WERI-Rb-1 (cell line): Measurements from ENCODE around the gene SIN3B.

Experiments
- DNase-seq: peaks from one replicate; pipeline ENCODE4 v3.0.0-alpha.2; 2020
- H3K27ac ChIP-seq: fragments of 250-450 bp; sonication (Bioruptor Pico); 2 replicates; pipeline ENCODE4 v1.5.1; 2020; ENCODE audit warnings: mild to moderate bottlenecking, moderate library complexity
- H3K27me3 ChIP-seq: fragments of 250-450 bp; sonication (Bioruptor Pico); 2 replicates; pipeline ENCODE4 v1.5.1; 2021; ENCODE audit warnings: mild to moderate bottlenecking, low read depth, moderate library complexity; ENCODE audit not compliant: insufficient read depth, severe bottlenecking
- H3K36me3 ChIP-seq: fragments of 250-450 bp; sonication (Bioruptor Pico); 2 replicates; pipeline ENCODE4 v1.5.1; 2020; ENCODE audit warnings: mild to moderate bottlenecking, moderate library complexity
- H3K4me3 ChIP-seq: 2 replicates; pipeline ENCODE4 v1.5.1; 2011; ENCODE audit warnings: low read depth, mild to moderate bottlenecking, control low read depth, low read length
- H3K9me3 ChIP-seq: fragments of 250-450 bp; sonication (Bioruptor Pico); 2 replicates; pipeline ENCODE4 v1.5.1; 2021; ENCODE audit warnings: mild to moderate bottlenecking, moderate library complexity; ENCODE audit not compliant: severe bottlenecking
- CTCF ChIP-seq: IDR thresholded peaks from 2 replicates; pipeline ENCODE4 v1.5.1; 2011; ENCODE audit warnings: low read depth, mild to moderate bottlenecking, control low read depth, inconsistent platforms, low read length

SIN3B gene

GRCh38 chr19:16915734-16916133 lies 86.5 kb downstream of the SIN3B start:
- no peak for TF ChIP-seq CTCF
- Histone ChIP-seq H3K27me3 (no peaks in the 10 kb centered on the region), H3K27ac (no peak overlapping the region), H3K9me3 (peaks cover 26% of the 10 kb centered on the region), H3K36me3 (no peaks in the 10 kb centered on the region), H3K4me3 (no peak overlapping the region)
- no peak for DNase-seq

- Histone ChIP-seq H3K27ac (no peak overlapping the region), H3K36me3 (no peaks in the 10 kb centered on the region), H3K9me3 (peaks cover 18% of the 10 kb centered on the region), H3K27me3 (no peaks in the 10 kb centered on the region), H3K4me3 (no peak overlapping the region)
- TF ChIP-seq CTCF = no peak
- DNase-seq = no peak
Observed at GRCh38 chr19:16917401-16917800, 88.2 kb downstream of the SIN3B start.

- Histone ChIP-seq H3K4me3 (no peak overlapping the region), H3K27ac (no peak overlapping the region), H3K27me3 (no peaks in the 10 kb centered on the region), H3K9me3 (peaks cover 5% of the 10 kb centered on the region), H3K36me3 (no peaks in the 10 kb centered on the region)
- no peak for DNase-seq
- no peak for TF ChIP-seq CTCF
Observed at GRCh38 chr19:16919496-16919895, 90.3 kb downstream of the SIN3B start.

- no peak overlapping the region for H3K27ac ChIP-seq
- H3K4me3 ChIP-seq = no peak overlapping the region
- H3K9me3 ChIP-seq = peaks cover 5% of the 10 kb centered on the region
- no peak for TF ChIP-seq CTCF
- DNase-seq = no peak
- H3K36me3 ChIP-seq = no peaks in the 10 kb centered on the region
- H3K27me3 ChIP-seq = no peaks in the 10 kb centered on the region
Observed at GRCh38 chr19:16920816-16921529, 91.8 kb downstream of the SIN3B start.

- Histone ChIP-seq H3K4me3 (no peak overlapping the region), H3K27ac (no peak overlapping the region), H3K36me3 (no peaks in the 10 kb centered on the region), H3K27me3 (no peaks in the 10 kb centered on the region), H3K9me3 (peaks cover 5% of the 10 kb centered on the region)
- no peak for TF ChIP-seq CTCF
- no peak for DNase-seq
Observed at GRCh38 chr19:16921766-16922591, 92.8 kb downstream of the SIN3B start.
